Activated CD8-positive, alpha-beta memory T cell treated with anti-CD3 and anti-CD28 coated beads, Interleukin-2, amount 10 ng/mL, durations not matched to agents 7 days and 5 days (primary cell): ENCODE measurements around the gene KRTAP9-7. TPM values are rescaled to one million over a fixed set of nuclear protein-coding genes. Genes with fewer than 3 reads are reported as not detected.

ENCODE experiments used
- ATAC-seq: fragments of 150-1000 bp; cut with Tn5 transposase; one replicate; pipeline ENCODE4 v1.10.0; 2021; ENCODE audit warnings: moderate library complexity
- CTCF ChIA-PET: fragments of 350-600 bp; sonication (Branson Sonifier 250); formaldehyde crosslinking; loops from one replicate; lab custom pipeline; 2021; ENCODE audit warnings: antibody characterized with exemption; lab: Charles Lee
- DNase-seq: peaks from one replicate; pipeline ENCODE4 v3.0.0-alpha.2; 2020
- H3K27ac Mint-ChIP-seq: one replicate; pipeline ENCODE4 v1.8.0; 2021; ENCODE audit warnings: mild to moderate bottlenecking, mixed read lengths
- H3K27me3 Mint-ChIP-seq: one replicate; pipeline ENCODE4 v1.8.0; 2021; ENCODE audit warnings: mixed read lengths
- H3K36me3 Mint-ChIP-seq: one replicate; pipeline ENCODE4 v1.8.0; 2021; ENCODE audit warnings: mild to moderate bottlenecking, mixed read lengths
- H3K4me1 Mint-ChIP-seq: one replicate; pipeline ENCODE4 v1.8.0; 2021; ENCODE audit warnings: mixed read lengths
- H3K4me3 Mint-ChIP-seq: one replicate; pipeline ENCODE4 v1.8.0; 2021; ENCODE audit warnings: mild to moderate bottlenecking, moderate library complexity, mixed read lengths
- H3K9me3 Mint-ChIP-seq: one replicate; pipeline ENCODE4 v1.8.0; 2022; ENCODE audit warnings: low read depth, mixed read lengths
- total RNA-seq, 2 experiments: library from RNA; stranded (reverse); gene quantifications; one replicate each; pipeline ENCODE4 v1.2.3, GENCODE V29; 2021

KRTAP9-7 gene
- total RNA-seq, 2 experiments from 2014 or later = not detected

DNA sequence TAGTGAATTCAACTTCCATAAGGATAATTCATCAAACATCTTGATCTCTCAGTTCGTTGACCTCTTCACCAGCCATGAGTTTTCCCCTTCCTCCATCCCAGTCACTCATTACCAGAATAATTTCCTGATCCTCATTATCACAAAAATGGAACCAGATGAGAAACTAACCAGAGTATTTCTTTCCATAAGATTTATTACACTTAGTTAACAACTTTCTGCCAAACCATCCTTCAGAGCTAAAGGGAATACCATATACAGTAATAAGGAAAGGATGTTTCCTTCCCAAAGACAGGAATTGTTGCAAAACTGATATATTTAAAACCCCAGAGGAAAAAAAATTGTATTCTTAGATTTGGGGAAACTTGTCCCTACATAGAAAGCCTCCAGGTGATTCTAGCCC lies 18.5 kb downstream of the KRTAP9-7 start:
- no peak overlapping the region for H3K27ac Mint-ChIP-seq
- H3K9me3 Mint-ChIP-seq = no peaks in the 10 kb centered on the region
- no peak for DNase-seq
- H3K36me3 Mint-ChIP-seq = no peaks in the 10 kb centered on the region
- peaks cover 24% of the 10 kb centered on the region for H3K27me3 Mint-ChIP-seq
- no peak overlapping the region for H3K4me3 Mint-ChIP-seq
- H3K4me1 Mint-ChIP-seq = no peaks in the 10 kb centered on the region
- ATAC-seq = no peak
- CTCF ChIA-PET = no interaction called here

DNA sequence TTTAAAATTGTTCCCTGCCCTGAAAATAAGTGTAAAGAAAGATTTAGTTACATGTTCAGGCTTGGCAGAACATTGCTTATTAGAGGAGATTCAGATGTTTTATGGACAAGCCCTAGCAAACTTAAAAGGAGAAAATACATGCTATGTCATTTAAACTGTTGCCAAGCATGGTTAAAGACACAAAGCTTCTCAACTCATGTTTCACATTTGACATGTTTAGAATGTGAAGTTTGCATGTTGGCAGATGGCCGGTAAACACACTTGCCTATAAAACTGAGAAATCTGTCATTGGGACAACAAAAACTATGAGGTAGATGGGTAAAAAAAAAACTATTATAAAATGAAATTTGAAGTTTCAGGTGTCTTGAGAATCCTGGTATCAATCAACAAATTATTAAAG lies 21.3 kb downstream of the KRTAP9-7 start:
- H3K27me3 Mint-ChIP-seq = peaks cover 14% of the 10 kb centered on the region

DNA sequence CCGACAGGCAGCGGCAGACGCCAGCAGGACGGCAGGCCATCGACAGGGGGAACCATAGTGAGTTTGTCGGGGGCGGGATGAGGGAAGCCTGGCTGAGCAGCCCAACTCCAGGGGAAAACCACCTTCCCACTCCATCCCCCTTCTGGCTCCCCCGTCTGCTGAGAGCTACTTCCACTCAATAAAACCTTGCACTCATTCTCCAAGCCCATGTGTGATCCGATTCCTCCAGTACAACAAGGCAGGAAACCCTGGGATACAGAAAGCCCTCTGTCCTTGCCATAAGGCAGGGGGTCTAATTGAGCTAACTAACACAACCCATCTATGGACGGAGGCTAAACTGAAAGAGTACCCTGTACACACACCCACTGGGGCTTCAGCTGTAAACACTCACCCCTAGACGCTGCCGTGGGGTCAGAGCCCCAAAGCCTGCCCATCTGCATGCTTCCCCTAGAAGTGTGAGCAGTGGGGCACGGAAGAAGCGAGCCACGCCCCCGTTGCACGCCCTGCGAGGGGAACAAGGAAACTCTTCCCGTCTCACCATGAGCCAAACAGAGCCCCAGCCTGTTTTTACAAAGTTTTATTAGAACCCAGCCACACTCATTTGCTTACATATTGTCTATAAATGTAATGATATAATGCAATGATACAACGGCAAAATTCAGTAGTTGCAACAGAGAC lies 23.1 kb downstream of the KRTAP9-7 start:
- DNase-seq (no peak), ATAC-seq (no peak)
- Mint-ChIP-seq H3K36me3 (no peaks in the 10 kb centered on the region), H3K4me3 (no peak overlapping the region), H3K4me1 (peaks cover 7% of the 10 kb centered on the region), H3K27ac (no peak overlapping the region), H3K27me3 (peaks cover 5% of the 10 kb centered on the region), H3K9me3 (no peaks in the 10 kb centered on the region)
- CTCF ChIA-PET = interaction anchor here (0.7 kb wide), 1 partner anchor 23 kb away, joined by 4 read pairs; no protein-coding TSS in a partner anchor

More for the DNA sequence above, 21.3 kb downstream of the KRTAP9-7 start:
- Mint-ChIP-seq H3K9me3 (no peaks in the 10 kb centered on the region), H3K27ac (no peak overlapping the region), H3K4me3 (no peak overlapping the region), H3K4me1 (peaks cover 7% of the 10 kb centered on the region), H3K36me3 (no peaks in the 10 kb centered on the region)
- ATAC-seq (no peak), DNase-seq (no peak)
- CTCF ChIA-PET = no interaction called here

DNA sequence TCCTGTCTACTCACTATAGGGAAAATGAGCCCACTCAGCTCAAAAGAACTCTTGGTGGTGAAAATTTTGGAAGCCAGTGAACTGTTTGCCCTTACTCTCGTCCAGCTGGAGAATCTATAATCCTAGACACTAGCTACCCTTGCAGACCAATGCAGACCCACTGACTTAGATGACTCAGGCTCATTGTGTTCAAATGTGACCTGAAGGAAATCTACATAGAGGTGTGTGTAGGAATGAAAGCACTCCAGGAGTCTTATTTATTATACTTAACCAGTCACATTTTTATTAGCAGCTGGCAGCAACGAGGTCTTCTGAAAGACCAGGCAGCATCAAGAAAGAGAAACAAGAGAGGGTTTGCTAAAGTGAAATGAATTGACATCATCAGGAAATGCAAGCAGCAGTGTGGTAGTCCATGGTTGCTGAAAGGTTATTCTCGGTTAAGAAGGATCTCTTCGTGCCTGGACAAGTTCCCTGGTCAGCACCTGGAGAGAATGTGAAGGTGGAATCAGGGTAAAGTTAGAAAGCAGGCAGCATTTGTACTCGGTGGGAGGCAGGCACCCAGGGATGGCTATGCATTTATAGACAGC lies 25.8 kb downstream of the KRTAP9-7 start:
- peaks cover 2% of the 10 kb centered on the region for H3K27me3 Mint-ChIP-seq
- peaks cover 7% of the 10 kb centered on the region for H3K4me1 Mint-ChIP-seq
- no peak overlapping the region for H3K4me3 Mint-ChIP-seq
- CTCF ChIA-PET = interaction anchor here (0.9 to 1.5 kb wide), 3 partner anchors 22 to 362 kb away, joined by 3 to 4 read pairs (median 4); no protein-coding TSS in a partner anchor
- no peaks in the 10 kb centered on the region for H3K9me3 Mint-ChIP-seq
- no peak overlapping the region for H3K27ac Mint-ChIP-seq
- no peak for DNase-seq
- no peak for ATAC-seq
- H3K36me3 Mint-ChIP-seq = no peaks in the 10 kb centered on the region

DNA sequence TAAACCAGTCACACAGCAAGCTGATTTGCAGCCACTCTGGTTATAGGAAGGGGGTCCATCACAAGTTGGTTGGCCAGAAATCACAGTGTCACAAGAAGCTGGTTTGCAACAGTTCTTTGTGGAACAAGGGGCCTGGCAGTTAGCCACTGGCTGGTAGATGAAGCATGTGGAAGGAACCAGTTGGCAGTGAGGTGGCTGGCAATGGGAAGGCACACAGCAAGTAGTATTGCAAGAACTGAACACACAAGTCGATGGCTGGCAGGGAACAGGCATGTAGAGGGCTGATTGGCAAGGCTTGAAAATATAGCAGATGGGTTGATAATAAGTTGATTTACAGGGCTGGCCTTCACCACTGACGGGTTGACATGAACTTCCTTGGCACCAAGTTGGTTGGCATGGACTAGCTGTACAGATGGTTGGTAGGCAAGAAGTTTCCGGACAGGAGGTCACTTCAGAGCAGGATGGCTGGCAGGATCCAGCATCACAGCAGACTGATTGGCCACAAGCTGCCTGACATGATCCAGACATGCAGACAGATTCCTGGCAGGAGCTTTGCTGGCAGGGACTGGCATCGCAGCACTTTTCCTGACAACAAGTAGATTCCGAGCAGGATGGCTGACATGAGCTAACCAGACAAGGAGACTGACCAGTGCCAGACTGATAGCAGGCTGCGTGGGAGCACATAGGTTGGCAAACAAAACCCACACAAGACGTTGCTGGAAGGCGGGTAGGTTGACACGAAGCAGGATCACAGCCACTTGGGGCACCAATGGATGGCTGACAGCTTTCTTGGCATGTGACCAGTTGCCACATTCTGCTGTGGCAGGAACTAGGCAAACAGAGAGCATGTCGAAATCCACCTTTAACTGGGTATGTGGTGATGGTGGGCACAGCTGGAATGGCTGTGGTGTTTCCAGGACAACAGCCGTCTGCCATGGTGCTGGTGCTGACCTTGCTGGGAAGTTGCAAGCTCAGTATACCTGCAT lies 26.7 kb downstream of the KRTAP9-7 start, which contains the start of gene KRTAP29-1:
Gene KRTAP29-1, minus strand, starts transcription at position 936 of the 986 bp plus-strand sequence. Its CDS starts 0 bp downstream, at position 936.
- H3K27me3 Mint-ChIP-seq = no peaks in the 10 kb centered on the region
- CTCF ChIA-PET = interaction anchor here (1.0 to 1.5 kb wide), 4 partner anchors 19 to 247 kb away, joined by 3 to 4 read pairs (median 3); no protein-coding TSS in a partner anchor
- no peak within 1 kb of the TSS for H3K27ac Mint-ChIP-seq
- H3K4me1 Mint-ChIP-seq = peaks cover 13% of the 10 kb centered on the region
- no peaks in the 10 kb centered on the region for H3K36me3 Mint-ChIP-seq
- H3K9me3 Mint-ChIP-seq = no peaks in the 10 kb centered on the region
- ATAC-seq = no peak
- DNase-seq = no peak
- H3K4me3 Mint-ChIP-seq = no peak within 1 kb of the TSS

DNA sequence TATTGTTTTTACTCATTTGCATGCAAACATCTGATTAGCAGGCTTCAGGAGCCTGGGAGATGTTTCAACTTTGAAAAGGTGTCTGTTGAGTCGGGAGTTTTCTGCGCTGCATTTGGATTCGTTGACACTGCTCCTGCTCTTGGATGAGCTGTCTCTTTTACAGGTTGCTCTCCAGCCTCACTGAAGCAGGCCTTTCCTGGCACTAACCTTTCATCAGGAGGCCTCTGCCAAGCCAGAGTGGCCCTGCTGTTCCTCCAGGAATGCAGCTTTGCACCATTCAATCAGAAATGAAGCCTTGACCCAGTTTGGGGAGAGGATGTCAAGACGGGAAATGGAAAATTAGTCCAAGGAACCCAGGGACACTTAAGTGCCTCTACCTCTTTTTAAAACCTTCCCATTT lies 27.5 kb downstream of the KRTAP9-7 start:
- peaks cover 20% of the 10 kb centered on the region for H3K4me1 Mint-ChIP-seq
- DNase-seq = no peak
- H3K9me3 Mint-ChIP-seq = no peaks in the 10 kb centered on the region
- no peaks in the 10 kb centered on the region for H3K36me3 Mint-ChIP-seq
- H3K27me3 Mint-ChIP-seq = no peaks in the 10 kb centered on the region
- no peak overlapping the region for H3K4me3 Mint-ChIP-seq
- ATAC-seq = no peak
- H3K27ac Mint-ChIP-seq = no peak overlapping the region
- CTCF ChIA-PET = interaction anchor here (1.0 to 1.2 kb wide), 2 partner anchors 19 to 46 kb away, joined by 3 read pairs; no protein-coding TSS in a partner anchor

DNA sequence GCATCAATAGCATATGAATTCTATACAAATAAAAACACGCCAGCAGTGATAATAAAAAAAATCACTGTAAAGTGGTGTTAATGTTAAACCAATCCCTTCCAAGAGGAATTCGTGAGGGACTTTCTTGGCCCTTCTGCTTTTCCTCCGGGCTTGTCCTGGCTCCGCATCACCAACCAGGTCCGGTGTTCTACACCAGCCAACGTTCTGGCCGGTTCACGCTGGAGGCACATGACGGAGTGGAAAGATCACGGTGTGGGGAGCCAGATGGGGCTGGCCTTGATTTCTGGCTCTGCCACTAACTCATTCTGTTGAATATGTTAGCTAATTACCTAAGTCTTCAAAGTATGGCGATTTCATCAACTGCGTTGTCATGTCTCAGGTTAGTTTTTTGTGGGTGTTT lies 28.6 kb downstream of the KRTAP9-7 start:
- no peaks in the 10 kb centered on the region for H3K27me3 Mint-ChIP-seq
- CTCF ChIA-PET = no interaction called here
- ATAC-seq (no peak), DNase-seq (no peak)
- no peak overlapping the region for H3K27ac Mint-ChIP-seq
- no peaks in the 10 kb centered on the region for H3K36me3 Mint-ChIP-seq
- H3K9me3 Mint-ChIP-seq = no peaks in the 10 kb centered on the region
- H3K4me1 Mint-ChIP-seq = peaks cover 31% of the 10 kb centered on the region
- no peak overlapping the region for H3K4me3 Mint-ChIP-seq

DNA sequence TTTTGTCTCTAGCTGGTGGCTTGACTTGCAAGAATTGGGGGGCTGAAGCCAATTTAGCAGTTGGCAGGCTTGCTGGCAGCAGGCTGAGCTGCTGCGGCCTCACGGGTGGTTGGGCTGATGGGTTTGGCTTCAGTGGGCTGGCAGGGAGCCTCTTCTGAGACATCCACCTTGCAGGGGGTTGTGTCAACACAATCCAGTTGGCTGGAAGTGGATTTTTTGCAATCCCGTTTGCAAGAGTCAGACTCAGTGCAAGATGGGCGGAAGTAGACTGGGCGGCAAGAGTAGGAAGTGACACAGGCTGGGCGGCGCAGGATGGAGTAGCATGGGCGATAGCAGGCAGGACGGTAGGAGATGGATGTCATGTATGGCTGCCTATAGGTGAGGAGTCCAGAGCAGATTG lies 32.1 kb downstream of the KRTAP9-7 start:
- H3K27ac Mint-ChIP-seq = peak overlapping the region; percentile 80
- H3K9me3 Mint-ChIP-seq = no peaks in the 10 kb centered on the region
- H3K27me3 Mint-ChIP-seq = no peaks in the 10 kb centered on the region

DNA sequence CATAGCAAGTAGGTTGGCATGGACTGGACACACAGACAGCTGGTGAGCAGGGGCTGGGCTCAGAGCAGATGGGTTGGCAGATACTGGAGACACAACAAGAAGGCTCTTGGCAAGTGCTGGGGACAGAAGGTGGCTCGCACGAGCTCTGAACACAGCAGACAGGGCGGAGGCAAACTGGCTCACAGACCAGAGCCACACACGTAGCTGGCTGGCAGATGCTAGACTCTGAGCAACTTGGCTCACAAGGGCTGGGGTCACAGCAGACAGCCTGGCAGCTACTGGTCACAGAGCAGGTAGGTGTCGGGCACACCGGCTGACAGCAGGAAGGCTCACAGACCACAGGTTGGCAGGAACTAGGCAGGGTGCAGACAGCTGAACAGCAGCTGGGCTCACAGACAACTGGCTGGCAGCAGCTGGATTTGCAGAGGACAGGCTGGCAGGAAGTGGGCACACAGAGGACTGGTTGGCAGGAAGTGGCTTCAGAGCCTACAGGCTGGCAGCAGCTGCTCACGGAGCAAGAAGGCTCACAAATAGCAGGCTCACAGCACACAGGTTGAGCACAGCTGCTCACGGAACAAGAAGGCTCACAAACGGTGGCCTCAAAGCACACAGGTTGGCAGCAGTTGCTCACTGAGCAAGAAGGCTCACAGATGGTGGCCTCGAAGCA lies 32.9 kb downstream of the KRTAP9-7 start:
- Mint-ChIP-seq H3K27ac (peak overlapping the region; percentile 80), H3K9me3 (no peaks in the 10 kb centered on the region), H3K4me3 (peak overlapping the region; percentile 45), H3K36me3 (no peaks in the 10 kb centered on the region), H3K27me3 (no peaks in the 10 kb centered on the region), H3K4me1 (peaks cover 42% of the 10 kb centered on the region)
- peak; percentile 82 for DNase-seq
- CTCF ChIA-PET = interaction anchor here (1.0 to 3.0 kb wide), 3 partner anchors 13 to 355 kb away, joined by 3 to 21 read pairs (median 6); no protein-coding TSS in a partner anchor
- peak; percentile 77 for ATAC-seq

More for the DNA sequence above, 32.1 kb downstream of the KRTAP9-7 start:
- ATAC-seq (no peak), DNase-seq (no peak)
- CTCF ChIA-PET = interaction anchor here (2.0 to 3.0 kb wide), 2 partner anchors 14 to 22 kb away, joined by 6 to 21 read pairs; no protein-coding TSS in a partner anchor
- Mint-ChIP-seq H3K4me3 (no peak overlapping the region), H3K36me3 (no peaks in the 10 kb centered on the region), H3K4me1 (peaks cover 42% of the 10 kb centered on the region)

DNA sequence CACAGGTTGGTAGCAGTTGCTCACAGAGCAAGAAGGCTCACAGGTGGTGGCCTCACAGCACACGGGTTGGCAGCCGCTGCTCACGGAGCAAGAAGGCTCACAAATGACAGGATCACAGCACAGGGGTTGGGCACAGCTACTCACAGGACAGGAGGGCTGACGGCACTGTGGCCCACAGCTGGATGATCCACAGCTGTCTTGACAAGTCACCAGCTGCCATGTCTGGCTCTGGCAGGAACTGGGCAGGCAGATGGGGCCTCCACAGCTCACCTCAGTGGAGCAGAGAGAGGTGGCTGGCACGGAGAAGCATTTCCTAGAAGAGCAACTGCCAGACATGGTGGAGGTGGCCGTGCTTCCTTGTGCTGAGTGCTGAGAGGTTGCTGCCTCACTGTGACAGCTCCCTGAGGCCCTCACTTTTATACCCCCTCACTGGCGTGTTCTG lies 33.4 kb downstream of the KRTAP9-7 start, which contains the start of gene KRTAP16-1:
Gene KRTAP16-1, minus strand, starts transcription at position 392 of the 442 bp plus-strand sequence. Its CDS starts 56 bp downstream, at position 336.
- Mint-ChIP-seq H3K36me3 (no peaks in the 10 kb centered on the region), H3K27ac (peak within 1 kb of the TSS; percentile 80), H3K4me3 (peak within 1 kb of the TSS; percentile 45), H3K4me1 (peaks cover 42% of the 10 kb centered on the region), H3K27me3 (peaks cover 1% of the 10 kb centered on the region), H3K9me3 (no peaks in the 10 kb centered on the region)
- CTCF ChIA-PET = interaction anchor here (1.0 to 3.0 kb wide), 3 partner anchors 13 to 355 kb away, joined by 3 to 21 read pairs (median 6); no protein-coding TSS in a partner anchor
- ATAC-seq = peak; percentile 66
- DNase-seq = peak; percentile 64

DNA sequence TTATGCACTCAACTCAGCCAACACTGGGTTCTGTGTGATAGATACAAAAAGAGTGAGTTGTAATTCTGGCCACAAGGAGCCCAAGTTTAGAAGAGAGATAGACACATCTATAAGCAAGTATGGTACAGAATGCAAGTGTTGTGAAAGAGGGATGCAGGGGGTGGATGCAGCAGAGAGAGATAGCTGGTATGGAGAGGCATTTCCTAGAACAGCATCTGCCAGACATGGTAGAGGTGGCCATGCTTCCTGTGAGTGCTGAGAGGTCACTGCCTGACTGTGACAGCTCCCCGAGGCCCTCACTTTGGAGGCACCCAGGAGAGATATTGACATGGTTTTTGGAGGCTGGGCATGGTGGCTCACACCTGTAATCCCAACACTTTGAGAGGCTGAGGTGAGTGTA lies 35.6 kb downstream of the KRTAP9-7 start:
- ATAC-seq (no peak), DNase-seq (no peak)
- Mint-ChIP-seq H3K4me3 (no peak overlapping the region), H3K36me3 (no peaks in the 10 kb centered on the region), H3K9me3 (no peaks in the 10 kb centered on the region), H3K27me3 (peaks cover 4% of the 10 kb centered on the region), H3K4me1 (peaks cover 42% of the 10 kb centered on the region), H3K27ac (no peak overlapping the region)
- CTCF ChIA-PET = no interaction called here

DNA sequence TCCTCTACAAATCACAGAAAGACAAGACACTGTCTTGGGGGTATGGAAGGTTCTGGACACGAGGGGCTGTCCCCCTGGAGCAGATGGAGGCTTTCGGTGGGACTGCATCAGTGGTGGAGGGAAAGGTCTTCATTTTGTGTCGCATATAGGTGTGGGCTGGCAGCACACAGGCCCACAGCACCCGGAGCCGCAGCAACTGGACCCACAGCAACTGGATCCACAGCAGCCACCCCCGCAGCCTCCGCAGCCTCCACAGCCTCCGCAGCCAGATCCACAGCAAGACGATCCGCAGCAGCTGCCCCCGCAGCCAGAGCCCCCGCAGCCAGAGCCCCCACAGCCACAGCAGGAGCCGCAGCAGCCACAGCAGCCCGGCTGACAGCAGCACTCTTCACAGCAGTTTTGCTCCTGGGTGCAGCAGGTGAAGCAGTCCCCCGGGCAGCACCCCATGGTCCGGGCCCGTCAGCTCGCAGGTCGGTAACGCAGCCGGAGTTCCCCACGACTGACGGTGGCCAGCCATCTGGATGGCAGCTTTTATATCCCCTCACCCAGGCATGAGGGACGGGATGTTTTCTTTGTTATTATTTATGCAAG lies 39.8 kb downstream of the KRTAP9-7 start, which contains the start of gene KRTAP17-1:
Gene KRTAP17-1, minus strand, starts transcription at position 507 of the 591 bp plus-strand sequence. Its CDS starts 60 bp downstream, at position 447.
- H3K27me3 Mint-ChIP-seq = peaks cover 6% of the 10 kb centered on the region
- DNase-seq (no peak), ATAC-seq (no peak)
- H3K36me3 Mint-ChIP-seq = peaks cover 2% of the 10 kb centered on the region
- H3K4me1 Mint-ChIP-seq = peaks cover 11% of the 10 kb centered on the region
- H3K9me3 Mint-ChIP-seq = peaks cover 4% of the 10 kb centered on the region
- no peak within 1 kb of the TSS for H3K27ac Mint-ChIP-seq
- no peak within 1 kb of the TSS for H3K4me3 Mint-ChIP-seq
- CTCF ChIA-PET = no interaction called here
